Upper lobe of left lung (tissue), 4 donors: ENCODE measurements around the gene ULK3.

Experiments
- EP300 ChIP-seq, 4 donors: sonication (generic); formaldehyde crosslinking; IDR thresholded peaks; one replicate each; pipeline ENCODE4 v1.5.1; 2017; ENCODE audit warnings: antibody characterized with exemption in 4 of 4, control low read depth in 2 of 4
- POLR2A ChIP-seq, 4 donors: fragments of 450-650 bp; IDR thresholded peaks; one replicate each; pipeline ENCODE4 v1.5.1; 2016 to 2017; ENCODE audit warnings: antibody characterized with exemption in 4 of 4, mild to moderate bottlenecking in 2 of 4
- POLR2AphosphoS5 ChIP-seq, 2 donors: sonication (generic); formaldehyde crosslinking; IDR thresholded peaks; one replicate each; pipeline ENCODE4 v1.5.1; 2017; ENCODE audit warnings: antibody characterized with exemption in 2 of 2
- TF ChIP-seq, protein P1 (sequence below), 6 experiments: fragments of 450-650 bp in 4 of 6; fragments of 200-600 bp in 2 of 6; sonication (generic) in 2 of 6; IDR thresholded peaks; one replicate each; pipeline ENCODE4 v1.5.1; 2016 to 2019; ENCODE audit warnings: antibody characterized with exemption in 6 of 6

- TF ChIP-seq, protein P1, sequence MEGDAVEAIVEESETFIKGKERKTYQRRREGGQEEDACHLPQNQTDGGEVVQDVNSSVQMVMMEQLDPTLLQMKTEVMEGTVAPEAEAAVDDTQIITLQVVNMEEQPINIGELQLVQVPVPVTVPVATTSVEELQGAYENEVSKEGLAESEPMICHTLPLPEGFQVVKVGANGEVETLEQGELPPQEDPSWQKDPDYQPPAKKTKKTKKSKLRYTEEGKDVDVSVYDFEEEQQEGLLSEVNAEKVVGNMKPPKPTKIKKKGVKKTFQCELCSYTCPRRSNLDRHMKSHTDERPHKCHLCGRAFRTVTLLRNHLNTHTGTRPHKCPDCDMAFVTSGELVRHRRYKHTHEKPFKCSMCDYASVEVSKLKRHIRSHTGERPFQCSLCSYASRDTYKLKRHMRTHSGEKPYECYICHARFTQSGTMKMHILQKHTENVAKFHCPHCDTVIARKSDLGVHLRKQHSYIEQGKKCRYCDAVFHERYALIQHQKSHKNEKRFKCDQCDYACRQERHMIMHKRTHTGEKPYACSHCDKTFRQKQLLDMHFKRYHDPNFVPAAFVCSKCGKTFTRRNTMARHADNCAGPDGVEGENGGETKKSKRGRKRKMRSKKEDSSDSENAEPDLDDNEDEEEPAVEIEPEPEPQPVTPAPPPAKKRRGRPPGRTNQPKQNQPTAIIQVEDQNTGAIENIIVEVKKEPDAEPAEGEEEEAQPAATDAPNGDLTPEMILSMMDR (IDR thresholded peaks at IDR 0.05) = no peak
- TF ChIP-seq POLR2A (IDR thresholded peaks at IDR 0.05) (no peak), POLR2AphosphoS5 (IDR thresholded peaks at IDR 0.05) (no peak), EP300 (IDR thresholded peaks at IDR 0.05) (no peak)
Measured at GRCh38 chr15:74815121-74815934, 27.6 kb downstream of the ULK3 start.
